GF-D8 (cell line): ENCODE measurements around the gene GALT.

ENCODE experiments used
- DNase-seq: peaks from one replicate; lab custom pipeline; 2025; lab: John Stamatoyannopoulos, UW

GALT gene

GRCh38 chr9:34684145-34684544, 37.7 kb downstream of the GALT start:
- DNase-seq: no peak

- no peak for DNase-seq
Observed at GRCh38 chr9:34684816-34685215, 38.3 kb downstream of the GALT start.

DNA sequence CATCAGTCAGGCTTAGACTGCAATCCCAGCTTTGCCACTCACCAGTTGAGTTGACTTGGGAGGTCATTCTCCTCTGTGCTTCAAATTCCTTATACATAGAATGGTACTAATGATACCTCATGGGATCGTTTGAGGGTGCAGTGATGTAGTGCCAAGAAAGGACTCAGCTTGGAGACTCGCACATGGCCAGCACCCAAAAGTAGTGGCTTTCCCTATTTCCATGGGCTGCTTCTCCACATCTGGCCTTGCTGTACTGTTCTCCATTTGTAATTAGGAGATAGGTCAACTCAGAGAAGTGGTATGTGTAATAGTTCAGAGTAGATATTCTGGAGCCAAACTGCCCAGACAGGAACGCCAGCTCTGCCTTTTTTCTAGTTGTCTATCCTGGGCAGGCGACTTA, 39.1 kb downstream of the GALT start:
- no peak for DNase-seq

- no peak for DNase-seq
Observed at GRCh38 chr9:34686231-34686630, 39.8 kb downstream of the GALT start.

GRCh38 chr9:34686732-34687131, 40.3 kb downstream of the GALT start:
- no peak for DNase-seq

DNA sequence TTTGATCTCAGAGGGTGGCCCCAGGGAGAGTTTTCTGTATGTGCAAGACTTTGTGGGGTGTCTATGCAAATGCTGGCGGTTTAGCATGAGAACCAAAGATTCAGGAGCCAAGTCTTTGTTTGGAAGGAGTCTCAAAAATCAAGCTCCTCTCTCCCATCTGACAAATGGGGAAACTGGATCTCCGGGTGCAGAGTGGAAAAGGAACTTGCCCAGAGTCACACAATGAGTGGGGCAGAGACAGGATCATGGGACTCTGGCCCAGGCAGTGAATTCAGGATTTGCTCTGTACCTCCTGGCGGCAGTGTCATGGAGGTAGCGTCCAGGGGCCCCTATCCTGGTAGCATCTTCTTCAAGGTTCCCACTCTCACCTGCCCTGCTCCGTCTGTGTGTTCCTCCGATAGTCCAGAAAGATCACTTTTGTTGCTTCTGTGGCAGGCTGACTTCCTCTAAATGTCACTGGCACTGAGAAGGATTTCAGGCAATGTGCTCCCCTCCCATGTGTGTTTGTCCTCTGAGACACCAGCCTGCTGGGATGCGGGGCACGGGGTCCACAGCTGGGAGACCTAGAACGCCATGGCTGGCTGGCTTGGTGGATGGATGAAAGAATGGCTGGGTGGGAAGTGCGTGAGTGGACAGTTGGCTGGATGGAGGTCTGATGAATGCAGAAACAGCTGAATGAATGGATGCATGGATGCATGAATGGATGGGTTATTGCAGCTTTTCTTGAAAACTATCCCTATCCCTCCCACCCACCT, 41.0 kb downstream of the GALT start:
- DNase-seq: no peak

- DNase-seq: no peak
Observed at GRCh38 chr9:34688329-34689115, 42.0 kb downstream of the GALT start.

GRCh38 chr9:34689116-34689470, 42.6 kb downstream of the GALT start:
- no peak for DNase-seq

DNA sequence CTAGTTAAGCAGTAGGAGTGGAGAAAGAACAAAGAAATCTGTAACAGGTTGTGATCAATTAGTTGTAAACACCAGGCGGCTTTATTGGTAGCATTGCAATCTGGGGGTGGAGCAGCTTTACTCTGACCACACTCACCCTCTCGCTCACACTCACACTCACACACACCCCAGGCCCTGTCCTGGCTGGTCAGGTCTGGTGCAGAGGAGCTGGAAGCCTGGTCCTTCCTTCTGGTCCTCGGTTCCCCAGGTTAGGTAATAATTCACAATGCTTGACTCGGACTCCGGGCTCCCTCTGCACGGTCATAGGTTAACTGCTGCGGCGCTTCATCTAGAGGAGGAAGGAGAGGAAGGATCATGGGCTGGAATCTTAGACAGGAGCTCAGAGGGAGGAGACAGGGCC, 43.0 kb downstream of the GALT start:
- no peak for DNase-seq

DNA sequence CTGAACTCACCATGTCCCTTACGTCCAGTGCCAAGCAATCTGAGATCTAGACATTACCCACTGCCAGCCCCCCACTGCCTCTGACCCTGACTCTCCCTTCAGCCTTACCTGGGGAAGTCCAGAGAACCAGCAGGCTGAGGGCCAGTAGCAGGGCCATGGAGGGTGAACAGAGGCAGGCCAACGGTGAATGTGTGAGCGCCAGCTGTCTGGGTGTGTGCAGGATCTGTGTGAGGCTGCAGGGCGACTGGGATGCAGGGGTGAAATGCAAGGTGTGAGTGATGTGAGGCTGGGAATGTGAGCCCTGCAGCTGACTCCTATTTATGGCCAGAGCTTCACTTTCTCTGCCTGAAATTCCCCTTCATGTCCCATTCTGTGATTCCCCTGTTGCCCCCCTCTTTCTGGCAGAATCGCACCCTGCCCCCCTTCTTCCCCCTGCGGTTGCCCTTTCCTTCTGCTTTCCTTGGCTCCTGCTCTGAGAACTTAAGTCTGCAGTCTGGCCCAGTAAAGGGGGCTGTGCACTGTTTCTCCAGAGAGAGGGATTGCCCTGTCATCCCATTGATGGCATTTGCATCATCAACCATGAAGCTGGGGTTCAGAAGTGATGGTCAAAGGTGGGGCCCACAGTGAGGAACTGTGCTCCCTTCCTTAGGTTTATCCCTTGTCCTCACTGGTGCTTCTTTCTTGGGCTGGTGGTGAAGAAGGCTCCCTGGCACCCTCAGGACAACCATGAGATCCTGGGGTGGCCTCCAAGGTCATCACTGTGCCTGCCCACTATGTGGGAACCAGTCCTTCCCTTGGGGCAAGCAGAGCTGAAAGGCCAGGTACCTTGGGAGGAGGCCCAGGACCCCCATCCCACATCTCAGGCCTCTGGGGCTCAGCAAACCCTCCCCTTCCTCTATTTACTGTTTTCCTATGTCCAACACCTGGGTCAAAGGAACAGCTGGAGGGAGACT, 44.8 kb downstream of the GALT start, which contains the start of gene CCL19:
Gene CCL19 (minus strand): TSS at position 294 of the 953 bp plus-strand sequence. CDS start 137 bp downstream, at position 157.
- DNase-seq: no peak

DNA sequence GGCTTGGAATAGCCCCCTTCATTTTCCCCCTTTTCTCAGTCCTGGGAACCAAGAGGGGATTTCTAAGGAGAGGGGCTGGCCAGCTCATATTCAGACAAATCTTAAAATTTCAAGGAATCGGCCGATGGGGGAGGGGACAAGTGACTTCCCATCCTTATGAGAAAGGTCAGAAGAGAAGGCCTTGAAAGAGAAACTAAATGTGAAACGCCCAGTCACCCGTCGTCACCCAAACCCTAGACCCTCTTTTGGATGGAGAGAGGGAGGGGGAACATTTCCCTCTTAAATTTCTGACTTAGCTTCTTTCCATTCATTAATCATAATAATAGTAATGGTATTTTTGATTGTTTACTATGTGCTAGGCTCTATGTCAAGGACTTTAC, 45.5 kb downstream of the GALT start:
- DNase-seq: no peak

DNA sequence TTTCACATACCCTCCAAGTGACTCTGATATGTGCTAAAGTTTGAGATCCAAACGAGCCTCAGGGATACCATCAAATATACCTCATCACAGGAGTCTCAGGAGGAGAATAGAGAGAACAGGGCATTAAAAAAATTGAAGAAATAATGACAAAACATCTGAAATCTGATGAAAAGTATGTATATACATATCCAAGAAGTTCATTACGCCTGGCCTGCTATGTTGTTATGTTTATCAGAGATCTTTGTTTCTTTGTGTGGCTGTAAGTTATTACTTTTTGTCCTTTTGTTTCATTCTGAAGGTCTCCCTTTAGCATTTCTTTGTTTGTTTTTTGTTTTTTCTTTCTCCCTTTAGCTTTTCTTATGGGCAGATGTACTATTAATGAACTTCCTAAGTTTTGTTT, 47.1 kb downstream of the GALT start:
- no peak for DNase-seq

DNA sequence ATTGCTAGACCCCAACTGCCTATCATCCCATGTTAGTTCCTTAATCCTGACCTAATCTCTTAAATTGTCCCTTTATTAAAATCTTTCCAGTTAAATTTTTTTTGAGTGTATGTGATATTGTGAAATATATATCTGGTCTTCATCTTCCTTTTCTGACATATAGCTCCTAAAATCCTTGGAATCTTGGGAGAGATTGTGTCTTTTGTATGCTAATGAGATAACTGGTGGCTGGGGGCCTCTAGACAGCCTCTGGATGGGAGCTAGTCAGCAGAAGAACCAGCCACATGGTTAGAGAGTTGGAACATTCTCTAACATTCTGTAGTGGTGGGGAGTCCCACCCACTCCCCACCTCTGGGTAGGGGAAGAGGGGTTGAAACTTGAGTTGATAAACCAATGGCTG, 48.3 kb downstream of the GALT start:
- DNase-seq: no peak
